Measurements from ENCODE around the gene STYXL2.

STYXL2 gene

GRCh38 chr1:167081594-167082156 is 12.2 kb upstream of the STYXL2 start:
- no peak for DNase-seq

- DNase-seq: no peak
Observed at GRCh38 chr1:167082511-167083027, 11.3 kb upstream of the STYXL2 start.

DNA sequence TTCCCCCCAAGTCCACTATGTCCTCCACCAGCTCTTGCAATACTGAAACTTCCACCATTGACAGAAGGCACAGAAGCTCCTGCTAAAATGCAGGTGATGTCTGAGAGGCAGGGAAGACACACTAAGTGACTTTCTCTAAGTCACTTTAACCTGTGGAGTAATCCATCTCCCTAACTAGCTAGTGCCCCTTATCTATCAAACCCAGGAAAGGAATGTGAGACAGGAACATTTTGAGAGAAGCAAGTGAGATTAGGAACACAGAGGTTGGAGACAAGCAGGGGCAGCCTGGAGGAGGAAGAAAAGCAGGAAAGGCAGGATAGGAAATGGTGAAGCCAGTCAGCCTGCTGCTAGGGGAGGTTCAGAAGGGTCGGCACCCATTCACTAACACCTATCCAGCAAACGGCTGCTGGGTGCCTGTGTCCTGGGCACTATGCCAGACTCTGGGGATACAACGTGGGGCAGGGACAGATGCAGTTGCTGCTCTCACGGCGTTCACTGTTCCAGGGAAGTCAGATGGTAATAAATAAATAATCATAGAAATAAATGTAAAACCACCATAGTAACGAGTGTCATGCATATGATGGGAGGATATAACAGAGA is 10.7 kb upstream of the STYXL2 start:
- DNase-seq: no peak

DNA sequence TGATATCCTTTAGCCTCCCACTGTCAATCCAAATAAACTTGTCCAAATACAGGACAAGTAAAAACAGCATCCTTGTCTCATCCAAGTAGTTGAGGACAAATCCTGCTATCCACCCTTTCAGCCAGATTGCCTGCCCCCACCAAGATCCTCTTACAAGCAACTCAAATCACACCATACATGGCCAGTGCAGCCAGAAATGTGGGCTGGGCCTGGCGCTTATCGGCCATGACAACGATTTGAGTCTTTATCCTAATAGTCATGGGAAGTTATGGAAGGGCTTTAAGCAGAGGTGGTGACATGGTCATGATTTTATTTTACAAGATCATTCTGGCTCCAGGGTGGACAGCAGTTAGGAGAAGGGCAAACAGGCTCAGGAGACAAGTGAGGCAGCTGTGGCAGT is 10.0 kb upstream of the STYXL2 start:
- DNase-seq: no peak

- DNase-seq: no peak
Observed at GRCh38 chr1:167084757-167085156, 9.1 kb upstream of the STYXL2 start.

GRCh38 chr1:167086033-167086432 is 7.8 kb upstream of the STYXL2 start:
- DNase-seq: no peak

GRCh38 chr1:167086768-167087167 is 7.1 kb upstream of the STYXL2 start:
- no peak for DNase-seq

- DNase-seq: no peak
Observed at GRCh38 chr1:167088746-167089417, 5.0 kb upstream of the STYXL2 start.

- no peak for DNase-seq
Observed at GRCh38 chr1:167089939-167090313, 3.9 kb upstream of the STYXL2 start.

- peak in 2 of 5 donors; percentile 20 to 61 for DNase-seq
Observed at GRCh38 chr1:167090314-167090942, 3.4 kb upstream of the STYXL2 start, which contains the start of gene GPA33. Gene GPA33, minus strand, starts transcription at chr1:167090377. Its CDS starts 90 bp downstream, at chr1:167090287.

DNA sequence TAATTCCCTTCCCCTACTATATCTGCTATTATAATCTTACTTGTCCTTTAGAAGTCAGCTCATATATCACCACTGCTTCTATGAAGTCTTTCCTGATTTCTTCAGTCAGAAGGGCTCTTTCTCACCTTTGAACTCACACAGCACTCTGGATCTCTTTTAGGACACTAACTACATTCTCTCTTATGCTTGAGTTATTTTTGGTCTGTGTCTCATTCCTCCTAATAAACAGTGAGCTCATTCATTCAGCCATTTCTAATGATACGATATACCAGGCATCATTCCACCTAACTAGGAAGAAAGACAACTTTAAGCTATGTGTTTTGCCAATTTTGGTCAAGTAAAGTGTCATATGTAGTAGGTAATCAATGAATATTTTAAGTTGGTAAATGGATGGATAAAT is 1.2 kb upstream of the STYXL2 start:
- no peak for DNase-seq

- DNase-seq: no peak
Observed at GRCh38 chr1:167094690-167095089, 815 bp downstream of the STYXL2 start.

DNA sequence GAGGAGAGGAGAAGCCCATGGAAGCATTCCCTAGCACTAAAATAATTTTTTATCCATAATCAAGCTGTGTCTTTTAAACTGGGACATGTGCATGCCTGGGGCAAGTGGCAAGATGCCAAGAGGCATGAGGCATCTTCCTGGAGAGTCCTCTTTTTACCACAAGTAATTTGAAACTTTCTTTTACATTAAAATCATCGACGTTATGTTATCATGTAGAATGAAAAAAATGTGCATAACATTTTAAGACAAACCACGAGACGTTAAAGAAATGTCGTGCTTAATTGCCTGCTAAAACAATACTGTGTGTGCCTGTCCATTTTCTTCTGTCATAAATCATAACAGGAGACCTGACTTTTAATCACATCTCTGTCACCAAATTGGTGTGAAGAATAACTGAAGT is 1.5 kb downstream of the STYXL2 start:
- DNase-seq: no peak

DNA sequence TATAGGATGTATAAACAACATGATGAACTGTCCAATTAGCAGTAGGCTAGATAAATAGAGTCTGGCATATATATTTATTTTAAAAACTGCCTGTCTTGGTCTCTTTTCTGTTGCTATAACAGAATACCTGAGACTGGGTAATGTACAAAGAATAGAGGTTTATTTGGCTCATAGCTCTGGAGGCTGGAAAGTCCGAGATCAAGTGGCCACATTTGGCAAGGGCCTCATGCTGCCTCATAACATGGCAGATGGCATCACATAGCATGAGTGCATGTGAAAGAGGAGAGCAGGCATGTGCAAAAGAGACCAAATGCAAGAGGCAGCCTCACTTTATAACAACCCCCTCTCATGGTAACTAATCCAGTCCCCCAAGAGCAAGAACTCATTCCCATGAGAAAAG is 6.0 kb downstream of the STYXL2 start:
- DNase-seq: no peak

DNA sequence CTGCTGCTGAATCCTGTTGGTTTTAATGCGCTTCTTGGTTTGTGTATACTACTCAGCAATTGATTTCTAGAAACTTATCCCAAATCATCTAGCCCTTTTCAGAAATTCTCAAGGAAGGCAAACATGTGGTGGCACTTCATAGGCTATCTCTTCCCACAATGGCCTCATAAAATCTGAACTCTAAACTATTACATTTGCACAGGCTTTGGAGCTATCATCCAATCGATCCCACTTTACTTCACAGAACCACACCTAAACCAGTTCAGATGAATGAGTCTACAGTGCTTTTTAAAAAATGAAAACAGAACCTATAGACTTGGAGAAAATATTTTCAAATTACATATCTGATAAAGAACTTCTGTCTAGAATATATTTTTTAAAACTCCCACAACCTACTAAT is 6.9 kb downstream of the STYXL2 start:
- no peak for DNase-seq

- DNase-seq: no peak
Observed at GRCh38 chr1:167101754-167102153, 7.9 kb downstream of the STYXL2 start.

DNA sequence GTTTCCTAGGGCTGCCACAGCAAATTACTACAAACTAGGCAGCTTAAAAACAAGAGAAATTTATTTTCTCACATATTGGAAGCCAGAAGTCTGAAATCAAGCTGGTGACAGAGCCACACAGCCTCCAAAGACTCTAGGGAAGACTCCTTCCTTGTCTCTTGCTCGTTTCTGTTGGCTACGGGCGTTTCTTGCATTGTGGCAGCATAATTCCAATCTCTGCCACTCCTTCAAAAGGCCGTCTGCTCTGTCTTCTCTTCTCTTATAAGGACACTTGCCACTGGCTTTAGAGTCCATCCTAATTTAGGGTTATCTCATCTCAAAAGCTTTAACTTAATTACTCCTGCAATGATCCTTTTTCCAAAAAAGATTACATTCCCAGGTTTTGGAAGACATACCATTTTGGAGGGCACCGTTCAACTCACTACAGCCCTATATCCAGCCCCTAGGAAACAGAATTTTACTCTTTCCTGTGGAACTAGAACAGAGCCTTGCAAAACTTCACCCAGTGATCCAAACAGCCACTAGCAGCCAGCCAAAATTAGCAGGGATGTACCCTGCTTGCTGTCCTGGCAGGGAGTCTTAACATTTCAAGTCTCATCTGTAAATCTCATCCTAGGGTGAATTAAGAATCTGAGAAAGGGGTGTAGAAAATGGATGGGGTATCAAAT is 9.2 kb downstream of the STYXL2 start:
- no peak for DNase-seq

- DNase-seq: no peak
Observed at GRCh38 chr1:167104256-167104633, 10.4 kb downstream of the STYXL2 start.

DNA sequence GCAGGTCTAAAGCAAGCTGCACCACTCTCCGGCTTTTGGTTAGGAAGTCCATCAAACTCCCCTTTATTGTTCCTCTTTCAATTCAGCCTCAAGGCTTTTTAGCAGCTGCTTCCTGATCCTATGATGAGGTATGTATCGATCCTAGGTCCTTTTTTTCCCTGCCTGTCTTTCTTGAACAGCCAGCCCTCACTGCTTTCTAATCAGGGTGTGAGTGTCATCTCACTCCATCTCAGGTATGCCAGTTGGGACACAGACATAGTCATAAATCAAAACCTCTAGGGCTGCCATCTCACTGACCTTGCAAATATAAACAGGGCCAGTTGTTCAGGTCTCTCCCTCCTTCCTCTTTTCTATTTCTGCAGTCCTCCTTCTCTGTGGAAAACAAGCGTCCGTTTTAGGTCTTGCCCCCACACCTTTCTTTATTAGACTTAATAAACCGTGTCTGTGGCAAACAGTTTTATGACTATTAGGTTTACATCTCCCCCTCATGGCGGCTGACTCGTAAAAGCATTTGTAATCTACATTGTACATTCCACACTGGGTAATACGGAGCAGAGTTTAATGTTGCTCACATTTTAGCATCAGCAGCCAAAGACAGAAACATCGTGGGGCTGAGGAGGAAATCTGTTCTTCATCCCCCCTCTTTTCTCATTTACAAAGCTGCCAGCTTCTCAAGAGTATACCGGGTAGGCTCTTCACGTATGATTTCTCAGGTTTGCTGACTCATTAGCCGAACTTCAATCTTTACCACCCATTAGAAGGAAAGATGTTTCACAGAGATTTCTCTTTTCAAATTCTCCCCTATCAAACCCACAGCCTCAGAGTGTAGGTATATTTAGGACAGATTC is 11.6 kb downstream of the STYXL2 start:
- DNase-seq: no peak

- no peak for DNase-seq
Observed at GRCh38 chr1:167106119-167106461, 12.2 kb downstream of the STYXL2 start.

DNA sequence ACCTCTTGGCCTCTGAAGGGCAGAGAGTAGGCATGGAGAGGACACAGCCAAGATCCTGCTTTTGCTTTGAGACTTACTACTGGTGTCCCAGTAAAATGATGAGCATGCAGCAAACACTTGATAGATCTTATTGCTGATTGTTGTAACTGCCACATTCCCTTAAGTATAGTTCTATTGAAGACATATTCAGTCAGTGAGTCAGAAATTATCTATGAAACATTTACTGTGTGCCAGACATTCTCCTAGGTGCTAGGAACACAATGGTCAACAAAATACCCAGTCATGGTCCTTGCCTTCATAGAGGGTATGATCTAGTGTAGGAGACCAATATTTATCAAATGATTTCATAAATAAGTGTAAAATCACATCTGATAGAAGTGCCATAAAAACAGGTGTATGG is 13.6 kb downstream of the STYXL2 start:
- no peak for DNase-seq

- DNase-seq: no peak
Observed at GRCh38 chr1:167109125-167109524, 15.2 kb downstream of the STYXL2 start.

Data from T-helper 1 cell (primary cell).